ENCODE data around the gene CASP8.

Gene CASP8

GRCh38 chr2:201269764-201270163 is 9.4 kb downstream of the CASP8 start:
- H3K9me3 ChIP-seq (ENCODE audit: control insufficient read depth in 2 of 2, low read length in 2 of 2), result no peaks in the 10 kb centered on the region
- no peak overlapping the region for H3K4me3 ChIP-seq (ENCODE audit: low read length in 2 of 2)
- peaks cover 0 to 3% of the 10 kb centered on the region in 2 donors for H3K4me1 ChIP-seq (ENCODE audit: control insufficient read depth in 2 of 2, insufficient read depth in 2 of 2, low read length in 2 of 2)
- H3K27me3 ChIP-seq (ENCODE audit: control insufficient read depth in 2 of 2, insufficient read depth in 2 of 2, low read length in 2 of 2), result no peaks in the 10 kb centered on the region
- peaks cover 36 to 54% of the 10 kb centered on the region in 2 donors for H3K36me3 ChIP-seq (ENCODE audit: control insufficient read depth in 2 of 2, insufficient read depth in 2 of 2, low read length in 2 of 2)
- H3K9ac ChIP-seq (ENCODE audit: low read depth in 1 of 2, low read length in 2 of 2), result no peak overlapping the region
- H3K27ac ChIP-seq (ENCODE audit: low read depth in 2 of 2, low read length in 2 of 2), result no peak overlapping the region

GRCh38 chr2:201270293-201271001 is 10.1 kb downstream of the CASP8 start:
- Histone ChIP-seq H3K9ac (ENCODE audit: low read depth in 1 of 2, low read length in 2 of 2) (no peak overlapping the region), H3K27ac (ENCODE audit: low read depth in 2 of 2, low read length in 2 of 2) (no peak overlapping the region), H3K36me3 (ENCODE audit: control insufficient read depth in 2 of 2, insufficient read depth in 2 of 2, low read length in 2 of 2) (peaks cover 41 to 58% of the 10 kb centered on the region in 2 donors)

GRCh38 chr2:201271917-201272316 is 11.6 kb downstream of the CASP8 start:
- no peak overlapping the region for H3K27ac ChIP-seq (ENCODE audit: low read depth in 2 of 2, low read length in 2 of 2)
- no peaks in the 10 kb centered on the region for H3K27me3 ChIP-seq (ENCODE audit: control insufficient read depth in 2 of 2, insufficient read depth in 2 of 2, low read length in 2 of 2)
- no peak overlapping the region for H3K9ac ChIP-seq (ENCODE audit: low read depth in 1 of 2, low read length in 2 of 2)
- H3K36me3 ChIP-seq (ENCODE audit: control insufficient read depth in 2 of 2, insufficient read depth in 2 of 2, low read length in 2 of 2), result peaks cover 51 to 63% of the 10 kb centered on the region in 2 donors
- H3K9me3 ChIP-seq (ENCODE audit: control insufficient read depth in 2 of 2, low read length in 2 of 2), result no peaks in the 10 kb centered on the region
- no peak overlapping the region for H3K4me3 ChIP-seq (ENCODE audit: low read length in 2 of 2)
- no peaks in the 10 kb centered on the region for H3K4me1 ChIP-seq (ENCODE audit: control insufficient read depth in 2 of 2, insufficient read depth in 2 of 2, low read length in 2 of 2)

More at GRCh38 chr2:201270293-201271001, 10.1 kb downstream of the CASP8 start:
- no peak overlapping the region for H3K4me3 ChIP-seq (ENCODE audit: low read length in 2 of 2)
- H3K27me3 ChIP-seq (ENCODE audit: control insufficient read depth in 2 of 2, insufficient read depth in 2 of 2, low read length in 2 of 2), result no peaks in the 10 kb centered on the region
- no peaks in the 10 kb centered on the region for H3K9me3 ChIP-seq (ENCODE audit: control insufficient read depth in 2 of 2, low read length in 2 of 2)
- H3K4me1 ChIP-seq (ENCODE audit: control insufficient read depth in 2 of 2, insufficient read depth in 2 of 2, low read length in 2 of 2), result peaks cover 0 to 1% of the 10 kb centered on the region in 2 donors

- Histone ChIP-seq H3K4me3 (ENCODE audit: low read length in 2 of 2) (no peak overlapping the region), H3K36me3 (ENCODE audit: control insufficient read depth in 2 of 2, insufficient read depth in 2 of 2, low read length in 2 of 2) (peaks cover 54 to 56% of the 10 kb centered on the region in 2 donors), H3K9ac (ENCODE audit: low read depth in 1 of 2, low read length in 2 of 2) (no peak overlapping the region), H3K4me1 (ENCODE audit: control insufficient read depth in 2 of 2, insufficient read depth in 2 of 2, low read length in 2 of 2) (no peaks in the 10 kb centered on the region), H3K9me3 (ENCODE audit: control insufficient read depth in 2 of 2, low read length in 2 of 2) (no peaks in the 10 kb centered on the region), H3K27me3 (ENCODE audit: control insufficient read depth in 2 of 2, insufficient read depth in 2 of 2, low read length in 2 of 2) (no peaks in the 10 kb centered on the region), H3K27ac (ENCODE audit: low read depth in 2 of 2, low read length in 2 of 2) (no peak overlapping the region)
Measured at GRCh38 chr2:201273330-201273983, 13.1 kb downstream of the CASP8 start.

- Histone ChIP-seq H3K27me3 (ENCODE audit: control insufficient read depth in 2 of 2, insufficient read depth in 2 of 2, low read length in 2 of 2) (no peaks in the 10 kb centered on the region), H3K4me1 (ENCODE audit: control insufficient read depth in 2 of 2, insufficient read depth in 2 of 2, low read length in 2 of 2) (no peaks in the 10 kb centered on the region), H3K9ac (ENCODE audit: low read depth in 1 of 2, low read length in 2 of 2) (no peak overlapping the region), H3K9me3 (ENCODE audit: control insufficient read depth in 2 of 2, low read length in 2 of 2) (no peaks in the 10 kb centered on the region), H3K36me3 (ENCODE audit: control insufficient read depth in 2 of 2, insufficient read depth in 2 of 2, low read length in 2 of 2) (peaks cover 56 to 60% of the 10 kb centered on the region in 2 donors), H3K27ac (ENCODE audit: low read depth in 2 of 2, low read length in 2 of 2) (no peak overlapping the region), H3K4me3 (ENCODE audit: low read length in 2 of 2) (no peak overlapping the region)
Measured at GRCh38 chr2:201275069-201275468, 14.7 kb downstream of the CASP8 start.

- peaks cover 53 to 58% of the 10 kb centered on the region in 2 donors for H3K36me3 ChIP-seq (ENCODE audit: control insufficient read depth in 2 of 2, insufficient read depth in 2 of 2, low read length in 2 of 2)
- no peaks in the 10 kb centered on the region for H3K9me3 ChIP-seq (ENCODE audit: control insufficient read depth in 2 of 2, low read length in 2 of 2)
- no peaks in the 10 kb centered on the region for H3K27me3 ChIP-seq (ENCODE audit: control insufficient read depth in 2 of 2, insufficient read depth in 2 of 2, low read length in 2 of 2)
- H3K9ac ChIP-seq (ENCODE audit: low read depth in 1 of 2, low read length in 2 of 2), result no peak overlapping the region
- H3K4me3 ChIP-seq (ENCODE audit: low read length in 2 of 2), result no peak overlapping the region
- H3K27ac ChIP-seq (ENCODE audit: low read depth in 2 of 2, low read length in 2 of 2), result no peak overlapping the region
- no peaks in the 10 kb centered on the region for H3K4me1 ChIP-seq (ENCODE audit: control insufficient read depth in 2 of 2, insufficient read depth in 2 of 2, low read length in 2 of 2)
Measured at GRCh38 chr2:201275990-201276389, 15.7 kb downstream of the CASP8 start.

GRCh38 chr2:201276511-201276910 is 16.2 kb downstream of the CASP8 start:
- Histone ChIP-seq H3K4me1 (ENCODE audit: control insufficient read depth in 2 of 2, insufficient read depth in 2 of 2, low read length in 2 of 2) (no peaks in the 10 kb centered on the region), H3K4me3 (ENCODE audit: low read length in 2 of 2) (no peak overlapping the region), H3K27ac (ENCODE audit: low read depth in 2 of 2, low read length in 2 of 2) (no peak overlapping the region), H3K27me3 (ENCODE audit: control insufficient read depth in 2 of 2, insufficient read depth in 2 of 2, low read length in 2 of 2) (no peaks in the 10 kb centered on the region), H3K36me3 (ENCODE audit: control insufficient read depth in 2 of 2, insufficient read depth in 2 of 2, low read length in 2 of 2) (peaks cover 50 to 55% of the 10 kb centered on the region in 2 donors), H3K9me3 (ENCODE audit: control insufficient read depth in 2 of 2, low read length in 2 of 2) (no peaks in the 10 kb centered on the region), H3K9ac (ENCODE audit: low read depth in 1 of 2, low read length in 2 of 2) (no peak overlapping the region)

GRCh38 chr2:201279079-201279478 is 18.7 kb downstream of the CASP8 start:
- no peak overlapping the region for H3K27ac ChIP-seq (ENCODE audit: low read depth in 2 of 2, low read length in 2 of 2)
- H3K36me3 ChIP-seq (ENCODE audit: control insufficient read depth in 2 of 2, insufficient read depth in 2 of 2, low read length in 2 of 2), result peaks cover 33 to 42% of the 10 kb centered on the region in 2 donors
- no peaks in the 10 kb centered on the region for H3K9me3 ChIP-seq (ENCODE audit: control insufficient read depth in 2 of 2, low read length in 2 of 2)
- no peaks in the 10 kb centered on the region for H3K27me3 ChIP-seq (ENCODE audit: control insufficient read depth in 2 of 2, insufficient read depth in 2 of 2, low read length in 2 of 2)
- no peak overlapping the region for H3K9ac ChIP-seq (ENCODE audit: low read depth in 1 of 2, low read length in 2 of 2)
- no peak overlapping the region for H3K4me3 ChIP-seq (ENCODE audit: low read length in 2 of 2)
- H3K4me1 ChIP-seq (ENCODE audit: control insufficient read depth in 2 of 2, insufficient read depth in 2 of 2, low read length in 2 of 2), result no peaks in the 10 kb centered on the region

GRCh38 chr2:201280191-201281040 is 20.1 kb downstream of the CASP8 start:
- Histone ChIP-seq H3K4me1 (ENCODE audit: control insufficient read depth in 2 of 2, insufficient read depth in 2 of 2, low read length in 2 of 2) (no peaks in the 10 kb centered on the region), H3K9ac (ENCODE audit: low read depth in 1 of 2, low read length in 2 of 2) (no peak overlapping the region), H3K9me3 (ENCODE audit: control insufficient read depth in 2 of 2, low read length in 2 of 2) (no peaks in the 10 kb centered on the region), H3K27me3 (ENCODE audit: control insufficient read depth in 2 of 2, insufficient read depth in 2 of 2, low read length in 2 of 2) (no peaks in the 10 kb centered on the region), H3K27ac (ENCODE audit: low read depth in 2 of 2, low read length in 2 of 2) (no peak overlapping the region), H3K4me3 (ENCODE audit: low read length in 2 of 2) (no peak overlapping the region), H3K36me3 (ENCODE audit: control insufficient read depth in 2 of 2, insufficient read depth in 2 of 2, low read length in 2 of 2) (peaks cover 31 to 40% of the 10 kb centered on the region in 2 donors)

GRCh38 chr2:201285499-201285898 is 25.2 kb downstream of the CASP8 start:
- Histone ChIP-seq H3K36me3 (ENCODE audit: control insufficient read depth in 2 of 2, insufficient read depth in 2 of 2, low read length in 2 of 2) (peaks cover 41 to 47% of the 10 kb centered on the region in 2 donors), H3K4me3 (ENCODE audit: low read length in 2 of 2) (no peak overlapping the region), H3K9ac (ENCODE audit: low read depth in 1 of 2, low read length in 2 of 2) (no peak overlapping the region), H3K9me3 (ENCODE audit: control insufficient read depth in 2 of 2, low read length in 2 of 2) (peaks cover 0 to 3% of the 10 kb centered on the region in 2 donors), H3K27me3 (ENCODE audit: control insufficient read depth in 2 of 2, insufficient read depth in 2 of 2, low read length in 2 of 2) (no peaks in the 10 kb centered on the region), H3K27ac (ENCODE audit: low read depth in 2 of 2, low read length in 2 of 2) (no peak overlapping the region), H3K4me1 (ENCODE audit: control insufficient read depth in 2 of 2, insufficient read depth in 2 of 2, low read length in 2 of 2) (no peaks in the 10 kb centered on the region)
